ENCODE measurements around the gene ITGAD.

GRCh38 chr16:31414706-31415105, 21.6 kb downstream of the ITGAD start:
- TF ChIP-seq, protein P1, sequence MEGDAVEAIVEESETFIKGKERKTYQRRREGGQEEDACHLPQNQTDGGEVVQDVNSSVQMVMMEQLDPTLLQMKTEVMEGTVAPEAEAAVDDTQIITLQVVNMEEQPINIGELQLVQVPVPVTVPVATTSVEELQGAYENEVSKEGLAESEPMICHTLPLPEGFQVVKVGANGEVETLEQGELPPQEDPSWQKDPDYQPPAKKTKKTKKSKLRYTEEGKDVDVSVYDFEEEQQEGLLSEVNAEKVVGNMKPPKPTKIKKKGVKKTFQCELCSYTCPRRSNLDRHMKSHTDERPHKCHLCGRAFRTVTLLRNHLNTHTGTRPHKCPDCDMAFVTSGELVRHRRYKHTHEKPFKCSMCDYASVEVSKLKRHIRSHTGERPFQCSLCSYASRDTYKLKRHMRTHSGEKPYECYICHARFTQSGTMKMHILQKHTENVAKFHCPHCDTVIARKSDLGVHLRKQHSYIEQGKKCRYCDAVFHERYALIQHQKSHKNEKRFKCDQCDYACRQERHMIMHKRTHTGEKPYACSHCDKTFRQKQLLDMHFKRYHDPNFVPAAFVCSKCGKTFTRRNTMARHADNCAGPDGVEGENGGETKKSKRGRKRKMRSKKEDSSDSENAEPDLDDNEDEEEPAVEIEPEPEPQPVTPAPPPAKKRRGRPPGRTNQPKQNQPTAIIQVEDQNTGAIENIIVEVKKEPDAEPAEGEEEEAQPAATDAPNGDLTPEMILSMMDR (IDR thresholded peaks at IDR 0.05), result no peak
- no peak for TF ChIP-seq POLR2A (IDR thresholded peaks at IDR 0.05)

Data from esophagus squamous epithelium (tissue), 4 donors.